NCI-H1930 (cell line): Measurements from ENCODE around the gene MAPKAPK2.

Experiments used
- DNase-seq, 2 experiments: peaks; one replicate each; lab custom pipeline; 2025; lab: John Stamatoyannopoulos, UW

MAPKAPK2 gene

DNA sequence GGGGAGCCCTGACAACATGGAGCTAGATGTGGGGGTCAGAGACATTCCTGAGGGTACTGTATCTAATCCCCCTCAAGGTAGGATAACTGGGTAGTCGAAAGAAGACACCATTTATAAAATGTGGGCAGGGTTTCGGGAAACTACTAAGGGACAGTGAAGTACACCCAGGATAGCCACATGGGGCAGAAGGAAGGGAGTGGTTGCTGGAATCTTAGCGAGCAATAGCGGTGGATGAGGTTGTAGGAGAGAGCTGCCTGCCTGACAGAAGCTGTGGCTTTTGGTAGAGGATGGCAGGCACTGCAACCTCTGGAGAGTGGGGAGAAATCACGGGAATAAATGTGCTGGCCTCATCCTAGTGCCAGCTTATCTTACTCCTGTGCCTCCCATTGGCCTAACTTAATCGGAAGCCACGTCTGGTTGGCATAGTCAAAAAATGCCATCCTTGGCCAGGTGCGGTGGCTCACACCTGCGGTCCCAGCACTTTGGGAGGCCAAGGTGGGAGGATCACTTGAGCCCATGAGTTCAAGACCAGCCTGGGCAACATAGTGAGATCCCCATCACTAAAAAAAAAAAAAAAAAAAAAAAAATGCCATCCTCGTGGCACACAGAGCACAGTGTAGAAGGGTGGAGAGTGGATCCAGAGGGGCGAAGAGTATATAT, 23.4 kb upstream of the MAPKAPK2 start:
- no peak for DNase-seq

GRCh38 chr1:206662396-206663092, 22.2 kb upstream of the MAPKAPK2 start:
- no peak for DNase-seq

- DNase-seq: no peak
Observed at GRCh38 chr1:206663362-206663761, 21.3 kb upstream of the MAPKAPK2 start.

GRCh38 chr1:206663832-206664652, 20.7 kb upstream of the MAPKAPK2 start:
- peak; percentile 19 to 74 for DNase-seq

- no peak for DNase-seq
Observed at GRCh38 chr1:206664740-206665139, 20.0 kb upstream of the MAPKAPK2 start.

- DNase-seq: no peak
Observed at GRCh38 chr1:206666031-206666561, 18.6 kb upstream of the MAPKAPK2 start.

- no peak for DNase-seq
Observed at GRCh38 chr1:206666954-206667665, 17.6 kb upstream of the MAPKAPK2 start.

GRCh38 chr1:206668351-206668750, 16.4 kb upstream of the MAPKAPK2 start:
- DNase-seq: no peak

- no peak for DNase-seq
Observed at GRCh38 chr1:206668874-206669410, 15.8 kb upstream of the MAPKAPK2 start.

DNA sequence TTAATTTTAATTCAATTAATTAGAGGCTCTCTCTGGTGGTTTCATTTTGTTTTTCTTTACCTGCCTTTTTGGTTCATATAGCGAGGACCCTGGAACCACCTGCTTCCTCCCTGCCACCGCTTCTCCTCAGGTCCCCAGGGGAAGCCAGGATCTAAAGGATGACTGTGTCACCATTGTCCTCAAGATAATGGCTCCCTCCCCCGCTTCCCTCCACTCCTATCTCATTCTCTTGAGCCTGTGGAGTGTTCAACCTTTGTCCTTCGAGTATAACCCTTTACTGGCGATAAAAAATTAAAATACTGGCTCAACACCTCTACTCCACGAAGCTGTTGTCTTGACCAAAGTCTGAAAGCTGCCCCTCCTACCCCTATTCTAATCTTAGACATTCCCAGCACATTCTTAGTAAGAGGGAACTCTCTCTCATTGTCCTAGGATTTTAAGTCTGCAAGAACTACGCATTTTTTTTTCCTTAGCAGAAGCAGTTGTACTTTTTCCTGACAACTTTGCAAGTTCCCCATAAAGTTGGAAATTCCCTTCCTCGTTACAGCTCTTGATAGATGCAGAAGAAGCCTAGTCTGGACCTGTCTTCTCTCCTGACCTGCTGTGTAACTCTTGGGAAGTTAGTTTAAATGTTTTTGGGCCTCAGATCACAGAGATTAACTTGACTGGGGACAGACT, 12.6 kb upstream of the MAPKAPK2 start:
- peak; percentile 56 to 78 for DNase-seq

GRCh38 chr1:206672844-206673758, 11.6 kb upstream of the MAPKAPK2 start:
- DNase-seq: no peak

GRCh38 chr1:206674236-206674635, 10.5 kb upstream of the MAPKAPK2 start:
- DNase-seq: no peak

- no peak for DNase-seq
Observed at GRCh38 chr1:206674745-206675175, 9.9 kb upstream of the MAPKAPK2 start.

DNA sequence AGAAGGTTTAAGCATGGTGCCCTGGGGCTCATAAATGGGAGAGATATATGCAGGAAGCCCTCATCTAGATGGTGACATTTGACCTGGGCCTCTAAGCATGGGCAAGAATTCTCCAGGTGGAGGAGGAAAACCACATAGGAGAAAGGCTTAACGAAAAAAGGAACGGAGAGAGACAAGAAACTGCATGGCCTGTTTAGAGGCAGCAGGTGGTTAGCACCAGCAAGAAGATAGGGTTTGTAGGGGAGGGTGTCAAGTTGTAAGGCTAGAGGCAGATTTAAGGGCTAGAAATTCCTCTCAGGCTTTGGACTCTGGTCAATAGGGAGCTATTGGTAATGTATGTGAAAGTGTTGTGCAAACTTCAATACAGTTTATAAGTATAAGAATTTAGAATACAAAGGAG, 8.2 kb upstream of the MAPKAPK2 start:
- DNase-seq: no peak

GRCh38 chr1:206678490-206678889, 6.2 kb upstream of the MAPKAPK2 start:
- no peak for DNase-seq

DNA sequence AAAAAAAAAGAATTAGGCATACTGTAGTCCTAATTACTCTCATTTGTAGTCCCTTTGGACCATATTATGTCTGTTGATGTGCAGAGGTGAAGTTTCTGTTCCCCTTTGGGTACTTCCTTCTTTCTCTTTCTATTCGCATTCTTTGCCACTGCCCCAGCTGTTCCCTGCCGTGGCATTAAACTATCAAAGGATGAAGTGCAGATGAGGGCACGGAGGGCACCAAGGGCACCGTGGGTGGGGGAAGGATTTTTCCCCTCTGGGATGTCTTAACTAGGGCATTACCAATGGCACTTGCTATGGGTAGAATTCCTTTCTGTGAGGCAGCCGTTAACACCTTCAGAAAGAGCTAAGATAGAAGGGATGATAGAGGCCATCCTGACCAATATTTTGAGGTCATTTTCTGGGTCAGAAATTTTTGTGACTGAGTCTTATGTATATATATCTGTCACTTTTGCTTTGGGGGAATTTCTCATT, 4.9 kb upstream of the MAPKAPK2 start:
- no peak for DNase-seq

- no peak for DNase-seq
Observed at GRCh38 chr1:206680279-206680678, 4.4 kb upstream of the MAPKAPK2 start.

GRCh38 chr1:206681359-206681758, 3.3 kb upstream of the MAPKAPK2 start:
- DNase-seq: no peak

GRCh38 chr1:206682111-206682510, 2.6 kb upstream of the MAPKAPK2 start:
- no peak for DNase-seq

DNA sequence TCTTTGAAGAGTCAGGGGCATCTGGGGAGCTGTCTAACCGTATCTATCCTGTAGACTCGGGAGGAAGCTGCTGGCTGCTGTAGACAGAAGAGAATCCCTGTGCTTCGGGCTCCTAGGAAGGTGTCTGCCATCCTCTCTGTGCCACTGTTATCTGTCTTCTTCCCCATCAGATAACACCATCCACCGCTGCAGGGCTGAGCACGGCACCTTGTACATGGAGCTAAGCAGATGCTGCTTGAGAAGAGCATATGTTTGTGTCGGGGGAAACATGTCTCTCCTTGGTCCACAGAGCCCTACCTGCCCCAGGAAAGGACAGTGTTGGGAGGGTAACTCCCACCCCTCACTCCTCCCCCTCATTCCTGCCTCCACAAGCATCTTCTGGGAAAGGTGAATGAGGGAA, 1.4 kb upstream of the MAPKAPK2 start:
- no peak for DNase-seq
